Hepatic stellate cell (primary cell): ENCODE results near the gene PCBP2.
A peak's percentile ranks its signal among the peaks of the same experiment; 100 is the strongest.

Source experiments
- DNase-seq: peaks from one replicate; pipeline ENCODE4 v3.0.0; 2011; ENCODE audit warnings: low spot score

Gene PCBP2

DNA sequence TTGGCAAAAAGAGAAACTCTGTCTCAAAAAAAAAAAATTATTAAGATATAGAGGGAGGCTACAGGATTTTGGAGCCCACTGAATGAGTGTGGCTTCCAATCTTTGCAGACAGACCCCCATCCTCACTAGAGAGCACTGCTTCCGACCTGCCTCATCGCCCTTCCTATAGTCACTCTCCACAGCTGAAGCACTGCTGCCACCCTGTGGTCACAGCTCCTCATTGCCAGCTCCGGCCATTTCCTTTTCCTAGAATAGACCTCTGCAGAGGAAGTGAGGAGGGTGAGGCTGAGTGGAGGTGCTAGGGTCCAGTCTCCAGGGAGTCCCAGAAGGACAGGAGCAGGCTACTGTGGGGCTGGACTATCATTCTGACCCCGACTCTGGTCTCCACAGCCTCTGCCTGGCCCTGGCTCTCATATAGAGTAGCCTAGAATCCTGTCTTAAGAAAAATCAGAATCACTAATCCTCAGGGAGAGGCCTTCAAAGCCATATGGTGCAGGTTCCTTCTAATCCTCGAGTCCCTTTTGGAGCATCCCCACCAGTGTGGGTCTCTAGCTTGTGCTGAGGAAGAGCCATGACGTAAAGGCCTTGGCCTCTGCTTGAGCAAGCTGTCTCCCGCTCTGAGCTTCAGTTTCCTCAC lies 56.8 kb downstream of the PCBP2 start:
- peak; percentile 76 for DNase-seq

- DNase-seq: no peak
Observed at GRCh38 chr12:53510181-53510812, 58.4 kb downstream of the PCBP2 start.

GRCh38 chr12:53513712-53514410 lies 62.0 kb downstream of the PCBP2 start:
- DNase-seq: no peak

DNA sequence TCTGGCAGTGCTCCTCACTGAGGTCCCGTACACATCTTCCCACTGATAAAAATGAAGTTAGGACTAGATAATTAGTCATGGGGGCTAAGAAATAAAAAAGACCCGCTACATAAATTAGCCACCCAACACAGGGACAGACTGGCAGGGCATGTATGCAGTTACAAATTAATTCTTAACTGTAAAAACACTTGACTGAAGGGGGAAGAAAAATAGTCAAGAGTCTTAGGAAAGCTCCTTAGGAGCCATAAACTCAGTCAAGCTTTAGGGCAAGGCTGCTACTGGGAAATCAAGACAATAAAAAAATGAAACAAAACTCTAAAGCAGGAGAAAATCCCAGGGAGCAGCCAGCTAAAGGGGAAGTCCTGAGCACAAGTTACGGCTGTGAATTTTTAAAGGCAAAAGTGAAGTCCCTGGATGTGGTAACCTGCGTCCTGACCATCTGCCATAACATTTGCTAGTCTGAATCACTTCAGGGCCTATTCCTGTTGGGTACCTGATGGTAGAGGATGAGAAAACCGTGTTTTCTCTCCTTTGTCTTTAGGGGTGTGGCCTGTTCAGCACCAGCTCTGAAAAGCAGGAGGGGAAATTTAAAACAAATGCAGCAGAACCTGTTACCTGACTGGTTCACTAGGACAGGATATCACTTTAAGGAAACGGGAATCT lies 62.9 kb downstream of the PCBP2 start:
- no peak for DNase-seq

DNA sequence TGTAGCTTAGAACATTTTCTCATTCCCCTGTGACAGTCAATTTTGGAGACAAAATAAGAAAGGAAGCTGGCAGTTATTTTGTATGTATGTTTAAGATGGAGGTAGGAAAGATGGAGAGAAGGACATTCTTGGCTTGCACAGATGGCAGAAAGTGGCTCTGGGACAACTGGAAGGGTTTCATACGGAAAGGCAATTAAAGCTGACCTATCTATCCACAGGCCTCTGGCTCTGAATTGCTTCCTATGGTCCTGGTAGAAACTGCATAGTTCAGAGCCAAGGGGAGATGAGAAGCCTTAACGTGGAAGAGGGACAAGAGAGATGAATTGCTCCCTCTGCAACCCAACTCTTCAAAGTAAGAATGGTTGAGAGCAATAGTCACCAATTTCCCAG lies 63.4 kb downstream of the PCBP2 start:
- DNase-seq: no peak

- DNase-seq: no peak
Observed at GRCh38 chr12:53516758-53517455, 65.0 kb downstream of the PCBP2 start.

GRCh38 chr12:53518381-53518780 lies 66.5 kb downstream of the PCBP2 start:
- no peak for DNase-seq

- DNase-seq: no peak
Observed at GRCh38 chr12:53523131-53523530, 71.2 kb downstream of the PCBP2 start.

- DNase-seq: no peak
Observed at GRCh38 chr12:53524476-53524875, 72.6 kb downstream of the PCBP2 start.

GRCh38 chr12:53530061-53530460 lies 78.2 kb downstream of the PCBP2 start:
- no peak for DNase-seq
